HG03469 (cell line): ENCODE results near the gene PLCG1.
"Not testable (repeated sequence)": the region's sequence is repeated elsewhere in the genome, so short reads cannot be mapped to it uniquely, and the experiment has no call there.

Source experiments
- ATAC-seq: cut with Tn5 transposase; IDR thresholded peaks from one replicate; pipeline ENCODE4 v1.9.1; 2021; ENCODE audit warnings: mild to moderate bottlenecking, moderate library complexity, moderate number of reproducible peaks; ENCODE audit not compliant: unreplicated experiment

Gene PLCG1

GRCh38 chr20:41136680-41137613 lies at the start of gene PLCG1:
Gene PLCG1, plus strand, starts transcription at chr20:41137543. Its CDS starts 99 bp downstream, at chr20:41137642.
- ATAC-seq: no peak

GRCh38 chr20:41087777-41088176 lies 49.6 kb upstream of the PLCG1 start:
- no peak for ATAC-seq

GRCh38 chr20:41089555-41089954 lies 47.8 kb upstream of the PLCG1 start:
- no peak for ATAC-seq

- ATAC-seq: no peak
Observed at GRCh38 chr20:41091927-41092326, 45.4 kb upstream of the PLCG1 start.

GRCh38 chr20:41094353-41095055 lies 42.8 kb upstream of the PLCG1 start:
- ATAC-seq: no peak

- no peak for ATAC-seq
Observed at GRCh38 chr20:41095110-41095969, 42.0 kb upstream of the PLCG1 start.

- ATAC-seq: no peak
Observed at GRCh38 chr20:41098703-41099250, 38.6 kb upstream of the PLCG1 start.

GRCh38 chr20:41100001-41100480 lies 37.3 kb upstream of the PLCG1 start:
- no peak for ATAC-seq

- no peak for ATAC-seq
Observed at GRCh38 chr20:41101660-41102059, 35.7 kb upstream of the PLCG1 start.

- ATAC-seq: no peak
Observed at GRCh38 chr20:41108531-41108930, 28.8 kb upstream of the PLCG1 start.

- no peak for ATAC-seq
Observed at GRCh38 chr20:41110012-41110411, 27.3 kb upstream of the PLCG1 start.

GRCh38 chr20:41110930-41111577 lies 26.3 kb upstream of the PLCG1 start:
- ATAC-seq: no peak

- ATAC-seq: no peak
Observed at GRCh38 chr20:41111578-41111951, 25.8 kb upstream of the PLCG1 start.

GRCh38 chr20:41116282-41116956 lies 20.9 kb upstream of the PLCG1 start:
- ATAC-seq: no peak

- ATAC-seq: not testable (repeated sequence)
Observed at GRCh38 chr20:41118159-41118558, 19.2 kb upstream of the PLCG1 start.

- no peak for ATAC-seq
Observed at GRCh38 chr20:41118632-41119031, 18.7 kb upstream of the PLCG1 start.

GRCh38 chr20:41119614-41120561 lies 17.5 kb upstream of the PLCG1 start:
- no peak for ATAC-seq

- no peak for ATAC-seq
Observed at GRCh38 chr20:41121399-41121798, 15.9 kb upstream of the PLCG1 start.
